HEK293 (cell line): ENCODE results near the gene TWF2.

Source experiments
- CTCF ChIP-seq: fragments of 450-650 bp; formaldehyde crosslinking; IDR thresholded peaks from 2 replicates; pipeline ENCODE4 v1.5.1; 2016; ENCODE audit warnings: missing biosample characterization, missing genetic modification characterization
- PATZ1 ChIP-seq: fragments of 450-650 bp; formaldehyde crosslinking; IDR thresholded peaks from 2 replicates; pipeline ENCODE4 v1.5.1; 2016; ENCODE audit warnings: missing biosample characterization, missing genetic modification characterization
- ZBTB17 ChIP-seq: fragments of 450-650 bp; formaldehyde crosslinking; IDR thresholded peaks from 2 replicates; pipeline ENCODE4 v1.5.1; 2016; ENCODE audit warnings: missing biosample characterization, missing genetic modification characterization
- ZFP69B ChIP-seq: fragments of 450-650 bp; formaldehyde crosslinking; IDR thresholded peaks from 2 replicates; pipeline ENCODE4 v1.5.1; 2016; ENCODE audit warnings: missing biosample characterization, missing genetic modification characterization

- no peak for TF ChIP-seq CTCF (tag by site-specific recombination)
- no peak for TF ChIP-seq ZFP69B (tag by site-specific recombination)
- no peak for TF ChIP-seq ZBTB17
- no peak for TF ChIP-seq PATZ1 (tag by site-specific recombination)
Observed at GRCh38 chr3:52225452-52226228, 13.3 kb downstream of the TWF2 start, which contains the start of gene TLR9.
